ENCODE data around the gene ENPP5. TPM values are rescaled to one million over a fixed set of nuclear protein-coding genes. Genes with fewer than 3 reads are reported as not detected.
"Not testable (repeated sequence)": the region's sequence is repeated elsewhere in the genome, so short reads cannot be mapped to it uniquely, and the experiment has no call there.

Gene ENPP5
- total and polyA plus RNA-seq, 11 donors, result 1.7 to 8.8 (median 4.5) TPM

- Histone ChIP-seq H3K4me1 (peaks cover 0 to 33% (median 15%) of the 10 kb centered on the region in 12 donors), H3K27me3 (no peaks in the 10 kb centered on the region), H3K36me3 (no peaks in the 10 kb centered on the region), H3K27ac (peak overlapping the region in 11 of 12 donors; percentile 1 to 85 (median 79)), H3K9me3 (no peaks in the 10 kb centered on the region), H3K4me3 (peak overlapping the region; percentile 47 to 98 (median 74))
- WGBS, 4 donors, result 8 to 9% (median 9%) methylated on average over 10 of the region's 10 CpGs
- no peak for TF ChIP-seq POLR2A (IDR thresholded peaks at IDR 0.05)
- no peak for TF ChIP-seq CTCF (IDR thresholded peaks at IDR 0.05)
- intact Hi-C loops (cut with DNase I), result no loop called here
- ATAC-seq (peak in 2 of 4 donors; percentile 22 to 27), DNase-seq (no peak)
Observed at GRCh38 chr6:46129291-46129628, 41.5 kb downstream of the ENPP5 start.

- Histone ChIP-seq H3K4me3 (peak overlapping the region in 8 of 12 donors; percentile 73 to 98 (median 79)), H3K27ac (no peak overlapping the region), H3K36me3 (no peaks in the 10 kb centered on the region), H3K27me3 (no peaks in the 10 kb centered on the region), H3K9me3 (no peaks in the 10 kb centered on the region), H3K4me1 (peaks cover 0 to 26% (median 12%) of the 10 kb centered on the region in 12 donors)
- no peak for TF ChIP-seq POLR2A (IDR thresholded peaks at IDR 0.05)
- no peak for TF ChIP-seq CTCF (IDR thresholded peaks at IDR 0.05)
- 58 to 86% (median 76%) methylated on average over 3 of the region's 3 CpGs for WGBS, 4 donors
- no peak for ATAC-seq
- no peak for DNase-seq
- intact Hi-C loops (cut with DNase I), result no loop called here
Observed at GRCh38 chr6:46128476-46128875, 42.3 kb downstream of the ENPP5 start.

GRCh38 chr6:46119679-46120078 lies 51.1 kb downstream of the ENPP5 start:
- H3K4me3 ChIP-seq; DNase-seq; intact Hi-C loops (cut with DNase I); H3K36me3 ChIP-seq; H3K27me3 ChIP-seq; H3K4me1 ChIP-seq; H3K9me3 ChIP-seq; ATAC-seq; H3K27ac ChIP-seq: not testable (repeated sequence)
- WGBS, 4 donors, result 53 to 82% (median 63%) methylated on average over 5 of the region's 5 CpGs

GRCh38 chr6:46118836-46119235 lies 51.9 kb downstream of the ENPP5 start:
- Histone ChIP-seq H3K36me3 (no peaks in the 10 kb centered on the region), H3K4me3 (no peak overlapping the region), H3K27ac (no peak overlapping the region), H3K27me3 (no peaks in the 10 kb centered on the region), H3K4me1 (no peaks in the 10 kb centered on the region), H3K9me3 (no peaks in the 10 kb centered on the region)
- ATAC-seq (no peak), DNase-seq (no peak)
- TF ChIP-seq CTCF (IDR thresholded peaks at IDR 0.05), result no peak
- TF ChIP-seq POLR2A (IDR thresholded peaks at IDR 0.05), result no peak
- intact Hi-C loops (cut with DNase I), result no loop called here
- WGBS, 4 donors, result 82 to 89% (median 85%) methylated on average over 3 of the region's 3 CpGs

- intact Hi-C loops (cut with DNase I), result no loop called here
- no peak for ATAC-seq
- WGBS, 4 donors, result 93 to 97% (median 96%) methylated on average over 1 of the region's 1 CpG
- no peaks in the 10 kb centered on the region for H3K4me1 ChIP-seq
- no peak overlapping the region for H3K4me3 ChIP-seq
- TF ChIP-seq POLR2A (IDR thresholded peaks at IDR 0.05) (no peak), CTCF (IDR thresholded peaks at IDR 0.05) (no peak)
- DNase-seq, result no peak
- H3K36me3 ChIP-seq, result no peaks in the 10 kb centered on the region
- no peaks in the 10 kb centered on the region for H3K9me3 ChIP-seq
- H3K27me3 ChIP-seq, result no peaks in the 10 kb centered on the region
- no peak overlapping the region for H3K27ac ChIP-seq
Observed at GRCh38 chr6:46118157-46118556, 52.6 kb downstream of the ENPP5 start.
